Keratinocyte (primary cell): ENCODE measurements around the gene FKBP5.

Experiments
- CTCF ChIP-seq, 3 experiments: IDR thresholded peaks in 1 of 3; conservative IDR thresholded peaks in 1 of 3; optimal IDR thresholded peaks in 1 of 3; 2 replicates in 2 of 3; 3 replicates in 1 of 3; pipeline versions ENCODE3 to v1.5.1; 2011; ENCODE audit warnings: low read length in 3 of 3, mild to moderate bottlenecking in 3 of 3, moderate library complexity in 2 of 3, control low read depth in 1 of 3, inconsistent platforms in 1 of 3; ENCODE audit not compliant: insufficient read depth in 2 of 3; ENCODE audit errors: extremely low read depth in 1 of 3
- EZH2 ChIP-seq: IDR thresholded peaks from one replicate; pipeline ENCODE4 v1.6.1; 2012; ENCODE audit warnings: inconsistent platforms, mild to moderate bottlenecking, low read length, moderate library complexity

- no peak for TF ChIP-seq CTCF (optimal IDR thresholded peaks at IDR 0.05 in 1 of 3, IDR thresholded peaks at IDR 0.05 in 1 of 3, conservative IDR thresholded peaks at IDR 0.05 in 1 of 3; ENCODE audit: extremely low read depth in 1 of 3, insufficient read depth in 2 of 3, low read length in 3 of 3)
- no peak for TF ChIP-seq EZH2
Observed at GRCh38 chr6:35607517-35608233, 81.0 kb downstream of the FKBP5 start.
